Measurements from ENCODE around the gene TSPAN14.

TSPAN14 gene

GRCh38 chr10:80504158-80504811 lies 50.2 kb downstream of the TSPAN14 start:
- H3K27me3 Mint-ChIP-seq = no peaks in the 10 kb centered on the region
- H3K36me3 Mint-ChIP-seq = no peaks in the 10 kb centered on the region
- H3K9me3 Mint-ChIP-seq (ENCODE audit: low read depth) = no peaks in the 10 kb centered on the region
- H3K4me1 Mint-ChIP-seq (ENCODE audit: low read depth) = peaks cover 68% of the 10 kb centered on the region
- peak overlapping the region; percentile 39 for H3K4me3 Mint-ChIP-seq
- peak overlapping the region; percentile 95 for H3K27ac Mint-ChIP-seq

DNA sequence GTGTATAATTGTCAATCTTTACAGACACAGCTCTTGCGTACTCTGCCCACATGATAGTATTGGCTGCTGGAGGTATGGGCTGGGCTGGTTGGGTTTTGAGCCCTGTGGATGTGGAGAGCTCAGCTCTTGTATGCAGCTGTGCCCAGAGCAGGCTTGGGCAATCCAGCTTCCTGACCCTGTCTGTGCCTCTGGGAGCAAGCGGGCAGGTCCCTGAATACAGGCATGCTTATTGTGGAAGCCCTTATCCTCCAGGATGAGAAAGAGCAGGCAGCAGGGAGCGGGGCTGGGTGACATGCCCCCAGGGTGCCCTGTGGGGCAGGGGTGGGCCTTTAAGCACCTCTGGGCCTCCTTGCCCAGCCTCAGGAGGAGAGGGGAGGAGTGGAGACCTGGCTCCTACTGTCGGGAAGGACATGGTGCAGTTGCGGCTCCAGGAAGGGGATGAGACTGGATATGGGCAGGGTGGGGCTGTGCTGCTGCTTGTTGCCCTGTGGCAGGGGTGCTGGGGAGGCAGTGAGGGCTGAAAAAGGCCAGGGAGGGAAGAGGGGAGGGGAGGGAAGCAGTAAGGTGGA lies 50.9 kb downstream of the TSPAN14 start:
- no peaks in the 10 kb centered on the region for H3K27me3 Mint-ChIP-seq

DNA sequence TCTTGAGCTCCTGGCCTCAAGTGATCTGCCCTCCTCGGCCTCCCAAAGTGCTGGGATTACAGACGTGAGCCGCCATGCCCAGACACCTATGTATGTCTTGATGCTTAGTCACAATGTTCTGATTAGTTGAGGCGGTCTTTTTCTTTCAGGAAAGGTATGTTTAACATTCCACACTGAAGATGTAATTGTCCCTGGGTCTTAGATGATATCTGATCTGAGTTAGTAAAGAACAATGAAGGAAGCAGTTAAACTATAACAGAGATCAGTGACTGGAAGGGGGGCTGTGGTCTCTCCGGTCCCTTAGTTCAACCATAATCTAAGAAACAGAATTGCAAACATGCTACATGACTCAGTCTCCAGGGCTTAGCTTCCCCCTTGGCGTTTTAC lies 52.1 kb downstream of the TSPAN14 start:
- no peaks in the 10 kb centered on the region for H3K9me3 Mint-ChIP-seq (ENCODE audit: low read depth)
- H3K27me3 Mint-ChIP-seq = no peaks in the 10 kb centered on the region
- H3K4me1 Mint-ChIP-seq (ENCODE audit: low read depth) = peaks cover 67% of the 10 kb centered on the region
- no peaks in the 10 kb centered on the region for H3K36me3 Mint-ChIP-seq
- no peak overlapping the region for H3K4me3 Mint-ChIP-seq
- H3K27ac Mint-ChIP-seq = peak overlapping the region; percentile 95

More for the DNA sequence above, 50.9 kb downstream of the TSPAN14 start:
- Mint-ChIP-seq H3K36me3 (no peaks in the 10 kb centered on the region), H3K4me3 (peak overlapping the region; percentile 39), H3K4me1 (ENCODE audit: low read depth) (peaks cover 67% of the 10 kb centered on the region), H3K27ac (peak overlapping the region; percentile 95), H3K9me3 (ENCODE audit: low read depth) (no peaks in the 10 kb centered on the region)

- H3K4me3 Mint-ChIP-seq = no peak overlapping the region
- no peaks in the 10 kb centered on the region for H3K9me3 Mint-ChIP-seq (ENCODE audit: low read depth)
- H3K36me3 Mint-ChIP-seq = no peaks in the 10 kb centered on the region
- no peaks in the 10 kb centered on the region for H3K27me3 Mint-ChIP-seq
- H3K27ac Mint-ChIP-seq = peak overlapping the region; percentile 80
- peaks cover 66% of the 10 kb centered on the region for H3K4me1 Mint-ChIP-seq (ENCODE audit: low read depth)
Observed at GRCh38 chr10:80506836-80507487, 52.9 kb downstream of the TSPAN14 start.

DNA sequence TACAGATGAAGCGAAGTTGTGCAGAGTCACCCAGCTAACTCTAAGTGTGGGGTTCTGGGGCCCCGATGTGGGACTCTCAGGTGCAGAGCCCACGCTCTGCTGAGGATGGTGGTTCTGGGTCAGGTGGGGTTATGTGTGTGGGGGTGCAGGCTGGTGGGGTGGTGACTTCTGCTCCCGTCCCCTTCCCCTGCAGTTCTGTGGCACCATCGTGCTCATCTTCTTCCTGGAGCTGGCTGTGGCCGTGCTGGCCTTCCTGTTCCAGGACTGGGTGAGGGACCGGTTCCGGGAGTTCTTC lies 54.9 kb downstream of the TSPAN14 start:
- H3K4me3 Mint-ChIP-seq = no peak overlapping the region
- peaks cover 48% of the 10 kb centered on the region for H3K4me1 Mint-ChIP-seq (ENCODE audit: low read depth)
- H3K36me3 Mint-ChIP-seq = peaks cover 2% of the 10 kb centered on the region
- H3K27ac Mint-ChIP-seq = peak overlapping the region; percentile 34
- H3K27me3 Mint-ChIP-seq = no peaks in the 10 kb centered on the region
- no peaks in the 10 kb centered on the region for H3K9me3 Mint-ChIP-seq (ENCODE audit: low read depth)

DNA sequence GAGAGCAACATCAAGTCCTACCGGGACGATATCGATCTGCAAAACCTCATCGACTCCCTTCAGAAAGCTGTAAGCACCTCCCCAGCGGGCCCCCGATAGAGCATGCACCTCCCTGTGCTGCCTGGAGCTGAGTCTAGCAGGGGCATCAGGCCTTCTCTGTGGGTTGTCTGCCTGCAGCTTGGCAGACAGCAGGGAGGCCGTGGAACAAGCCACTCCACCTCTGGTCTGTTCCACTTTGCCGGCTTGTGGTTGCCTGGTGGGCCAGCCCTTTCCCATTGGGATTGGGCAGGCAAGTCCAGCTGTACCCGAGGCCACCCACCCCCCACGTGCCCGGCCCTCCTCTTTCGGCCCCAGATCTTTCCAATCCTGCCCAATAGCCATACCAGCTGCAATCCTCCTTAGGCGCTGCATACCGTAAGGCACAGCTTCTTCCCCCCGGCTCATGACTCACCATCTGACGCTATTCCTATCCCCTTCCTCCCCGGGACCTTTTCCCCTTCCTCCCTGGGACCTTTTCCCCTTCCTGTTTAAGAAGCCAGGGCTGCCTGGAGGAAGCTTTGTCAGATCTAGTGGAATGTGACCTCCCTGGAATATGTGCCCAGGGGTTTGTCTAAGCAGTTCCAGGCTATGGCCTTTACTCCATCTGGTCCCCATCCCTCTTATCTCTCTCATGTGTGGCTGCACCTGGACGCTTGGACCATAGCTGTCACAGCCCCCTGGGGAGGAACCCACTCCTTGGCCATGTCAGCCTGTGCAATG lies 55.5 kb downstream of the TSPAN14 start:
- Mint-ChIP-seq H3K4me1 (ENCODE audit: low read depth) (peaks cover 43% of the 10 kb centered on the region), H3K4me3 (no peak overlapping the region), H3K9me3 (ENCODE audit: low read depth) (no peaks in the 10 kb centered on the region), H3K36me3 (peaks cover 2% of the 10 kb centered on the region), H3K27ac (peak overlapping the region; percentile 91), H3K27me3 (no peaks in the 10 kb centered on the region)

GRCh38 chr10:80512031-80512526 lies 58.0 kb downstream of the TSPAN14 start:
- no peaks in the 10 kb centered on the region for H3K9me3 Mint-ChIP-seq (ENCODE audit: low read depth)
- peak overlapping the region; percentile 91 for H3K27ac Mint-ChIP-seq
- peaks cover 32% of the 10 kb centered on the region for H3K4me1 Mint-ChIP-seq (ENCODE audit: low read depth)
- H3K27me3 Mint-ChIP-seq = no peaks in the 10 kb centered on the region
- H3K36me3 Mint-ChIP-seq = peaks cover 2% of the 10 kb centered on the region
- H3K4me3 Mint-ChIP-seq = no peak overlapping the region

DNA sequence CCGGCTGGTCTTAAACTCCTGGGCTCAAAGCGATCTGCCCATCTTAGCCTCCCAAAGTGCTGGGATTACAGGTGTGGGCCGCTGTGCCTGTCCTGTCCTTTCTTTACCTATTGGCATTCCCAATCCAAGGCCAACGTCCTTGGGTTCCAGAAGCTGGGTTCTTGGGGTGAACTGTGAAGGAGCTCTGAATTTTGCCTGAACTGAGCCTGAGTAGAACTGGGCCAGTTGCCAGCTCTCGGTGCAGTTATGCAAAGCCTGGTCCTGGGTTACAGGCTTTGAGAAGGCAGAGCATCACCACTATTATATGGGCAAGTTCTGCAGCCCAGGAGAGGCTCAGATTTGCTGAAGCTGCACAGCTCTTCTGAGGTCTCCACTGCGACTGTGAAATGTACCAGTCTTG lies 59.0 kb downstream of the TSPAN14 start:
- H3K4me1 Mint-ChIP-seq (ENCODE audit: low read depth) = peaks cover 29% of the 10 kb centered on the region
- H3K27ac Mint-ChIP-seq = peak overlapping the region; percentile 64
- H3K9me3 Mint-ChIP-seq (ENCODE audit: low read depth) = no peaks in the 10 kb centered on the region
- no peaks in the 10 kb centered on the region for H3K27me3 Mint-ChIP-seq
- no peak overlapping the region for H3K4me3 Mint-ChIP-seq
- H3K36me3 Mint-ChIP-seq = peaks cover 2% of the 10 kb centered on the region

DNA sequence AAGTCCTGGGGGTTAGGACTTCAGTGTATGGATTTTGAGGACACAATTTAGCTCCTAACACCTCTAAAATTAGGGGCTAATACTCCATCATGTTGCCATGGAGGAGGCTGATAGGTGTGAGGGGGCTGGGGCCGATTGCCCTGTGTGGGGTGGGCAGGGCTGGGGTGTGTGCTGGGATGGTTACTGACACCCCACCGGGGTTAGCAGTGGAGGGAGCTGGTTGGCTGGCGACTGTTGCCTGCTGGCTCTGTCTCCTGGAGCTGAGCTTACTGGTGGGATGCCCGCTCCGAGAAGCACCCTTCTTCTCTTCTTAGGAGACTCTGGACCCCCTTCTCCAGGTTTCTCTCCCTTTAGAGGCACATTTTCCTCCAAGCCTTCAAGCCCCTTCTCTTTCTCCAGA lies 61.4 kb downstream of the TSPAN14 start:
- H3K36me3 Mint-ChIP-seq = peaks cover 2% of the 10 kb centered on the region
- H3K4me1 Mint-ChIP-seq (ENCODE audit: low read depth) = peaks cover 22% of the 10 kb centered on the region
- H3K4me3 Mint-ChIP-seq = no peak overlapping the region

DNA sequence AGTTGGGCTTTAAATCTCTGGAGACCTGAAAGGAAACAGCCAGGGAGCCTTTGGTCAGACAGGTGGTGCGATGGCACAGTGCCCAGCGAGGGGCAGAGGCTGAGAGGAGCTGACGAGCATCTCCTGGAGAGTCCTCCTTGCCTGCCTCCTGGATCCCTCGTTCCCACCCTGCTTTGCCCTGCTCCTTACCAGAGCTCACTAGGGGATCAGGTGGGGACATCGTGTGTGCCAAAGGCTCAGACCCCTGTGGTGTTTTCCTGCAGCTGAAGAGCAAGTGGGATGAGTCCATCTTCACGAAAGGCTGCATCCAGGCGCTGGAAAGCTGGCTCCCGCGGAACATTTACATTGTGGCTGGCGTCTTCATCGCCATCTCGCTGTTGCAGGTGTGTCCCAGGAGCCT lies 61.8 kb downstream of the TSPAN14 start:
- H3K36me3 Mint-ChIP-seq = peaks cover 2% of the 10 kb centered on the region

More for the DNA sequence above, 61.4 kb downstream of the TSPAN14 start:
- no peaks in the 10 kb centered on the region for H3K27me3 Mint-ChIP-seq
- H3K9me3 Mint-ChIP-seq (ENCODE audit: low read depth) = no peaks in the 10 kb centered on the region
- peak overlapping the region; percentile 77 for H3K27ac Mint-ChIP-seq

GRCh38 chr10:80516506-80517075 lies 62.5 kb downstream of the TSPAN14 start:
- peak overlapping the region; percentile 84 for H3K27ac Mint-ChIP-seq
- H3K4me1 Mint-ChIP-seq (ENCODE audit: low read depth) = peaks cover 18% of the 10 kb centered on the region
- H3K4me3 Mint-ChIP-seq = no peak overlapping the region
- peaks cover 2% of the 10 kb centered on the region for H3K36me3 Mint-ChIP-seq
- no peaks in the 10 kb centered on the region for H3K27me3 Mint-ChIP-seq
- no peaks in the 10 kb centered on the region for H3K9me3 Mint-ChIP-seq (ENCODE audit: low read depth)

More for the DNA sequence above, 61.8 kb downstream of the TSPAN14 start:
- no peaks in the 10 kb centered on the region for H3K9me3 Mint-ChIP-seq (ENCODE audit: low read depth)
- H3K4me3 Mint-ChIP-seq = no peak overlapping the region
- H3K27ac Mint-ChIP-seq = peak overlapping the region; percentile 59
- peaks cover 24% of the 10 kb centered on the region for H3K4me1 Mint-ChIP-seq (ENCODE audit: low read depth)
- H3K27me3 Mint-ChIP-seq = no peaks in the 10 kb centered on the region

- Mint-ChIP-seq H3K4me1 (ENCODE audit: low read depth) (peaks cover 13% of the 10 kb centered on the region), H3K27me3 (no peaks in the 10 kb centered on the region), H3K36me3 (no peaks in the 10 kb centered on the region), H3K9me3 (ENCODE audit: low read depth) (no peaks in the 10 kb centered on the region), H3K27ac (peak overlapping the region; percentile 64), H3K4me3 (no peak overlapping the region)
Observed at GRCh38 chr10:80517416-80518142, 63.5 kb downstream of the TSPAN14 start.

GRCh38 chr10:80518143-80518806 lies 64.2 kb downstream of the TSPAN14 start:
- Mint-ChIP-seq H3K4me3 (no peak overlapping the region), H3K9me3 (ENCODE audit: low read depth) (no peaks in the 10 kb centered on the region), H3K4me1 (ENCODE audit: low read depth) (peaks cover 17% of the 10 kb centered on the region), H3K27me3 (no peaks in the 10 kb centered on the region), H3K27ac (peak overlapping the region; percentile 75), H3K36me3 (no peaks in the 10 kb centered on the region)

All from activated naive CD8-positive, alpha-beta T cell (primary cell).